Mesodermal cell (in vitro differentiated cells): ENCODE data around the gene CIDEA.

ENCODE experiments used
- H3K27ac ChIP-seq: 2 replicates; pipeline ENCODE4 v1.7.0; 2013; ENCODE audit warnings: mild to moderate bottlenecking, low read depth, low read length, moderate library complexity; ENCODE audit not compliant: severe bottlenecking
- H3K36me3 ChIP-seq: 2 replicates; pipeline ENCODE4 v1.7.1; 2013; ENCODE audit warnings: mild to moderate bottlenecking, low read length, moderate library complexity; ENCODE audit not compliant: control insufficient read depth, insufficient read depth
- H3K4me1 ChIP-seq: one replicate; pipeline ENCODE4 v1.7.1; 2013; ENCODE audit warnings: mild to moderate bottlenecking, low read length; ENCODE audit not compliant: insufficient read depth, control insufficient read depth, poor library complexity, severe bottlenecking
- H3K4me3 ChIP-seq: 2 replicates; pipeline ENCODE4 v1.7.0; 2013; ENCODE audit warnings: low read length, control low read depth, mild to moderate bottlenecking; ENCODE audit not compliant: insufficient read depth, poor library complexity, severe bottlenecking; ENCODE audit errors: extremely low read depth
- H3K9me3 ChIP-seq: 2 replicates; pipeline ENCODE4 v1.7.1; 2013; ENCODE audit warnings: mild to moderate bottlenecking, low read length, moderate library complexity; ENCODE audit not compliant: control insufficient read depth
- WGBS, 2 experiments: methylation state at CpG; one replicate each; pipeline ENCODE4 v1.1.5; 2013; ENCODE audit warnings: missing lambda C conversion rate in 2 of 2; ENCODE audit not compliant: insufficient coverage in 2 of 2; 5-methylcytosine and 5-hydroxymethylcytosine counted together

Gene CIDEA

GRCh38 chr18:12309683-12310198 is 55.6 kb downstream of the CIDEA start:
- H3K27ac ChIP-seq, result no peak overlapping the region

GRCh38 chr18:12310762-12311161 is 56.6 kb downstream of the CIDEA start:
- peaks cover 66% of the 10 kb centered on the region for H3K36me3 ChIP-seq
- WGBS, 2 experiments, result 99 to 100% methylated on average over 1 to 6 of the region's 6 CpGs
- H3K4me3 ChIP-seq, result peak overlapping the region; percentile 8
- peaks cover 22% of the 10 kb centered on the region for H3K9me3 ChIP-seq
- H3K4me1 ChIP-seq, result peaks cover 37% of the 10 kb centered on the region
- H3K27ac ChIP-seq, result no peak overlapping the region

More at GRCh38 chr18:12309683-12310198, 55.6 kb downstream of the CIDEA start:
- Histone ChIP-seq H3K36me3 (peaks cover 58% of the 10 kb centered on the region), H3K9me3 (peaks cover 22% of the 10 kb centered on the region), H3K4me3 (peak overlapping the region; percentile 82), H3K4me1 (peaks cover 36% of the 10 kb centered on the region)
- WGBS, 2 experiments, result 72 to 75% methylated on average over 5 to 6 of the region's 7 CpGs

GRCh38 chr18:12312976-12313375 is 58.8 kb downstream of the CIDEA start:
- Histone ChIP-seq H3K27ac (no peak overlapping the region), H3K9me3 (peaks cover 22% of the 10 kb centered on the region), H3K36me3 (peaks cover 88% of the 10 kb centered on the region), H3K4me3 (no peak overlapping the region), H3K4me1 (peaks cover 29% of the 10 kb centered on the region)

GRCh38 chr18:12313530-12314245 is 59.5 kb downstream of the CIDEA start:
- H3K9me3 ChIP-seq, result peaks cover 22% of the 10 kb centered on the region
- H3K36me3 ChIP-seq, result peaks cover 95% of the 10 kb centered on the region
- H3K4me1 ChIP-seq, result peaks cover 29% of the 10 kb centered on the region
- WGBS, 2 experiments, result 76 to 83% methylated on average over 3 to 4 of the region's 5 CpGs
- H3K4me3 ChIP-seq, result no peak overlapping the region
- peak overlapping the region; percentile 26 for H3K27ac ChIP-seq

GRCh38 chr18:12314591-12315305 is 60.6 kb downstream of the CIDEA start:
- Histone ChIP-seq H3K27ac (no peak overlapping the region), H3K9me3 (peaks cover 20% of the 10 kb centered on the region), H3K36me3 (peaks cover 96% of the 10 kb centered on the region), H3K4me1 (peaks cover 25% of the 10 kb centered on the region), H3K4me3 (no peak overlapping the region)
- no CpG with 5 or more reads among the region's 1 CpG for WGBS, 2 experiments

GRCh38 chr18:12315490-12315889 is 61.3 kb downstream of the CIDEA start:
- Histone ChIP-seq H3K27ac (no peak overlapping the region), H3K4me1 (peaks cover 19% of the 10 kb centered on the region), H3K4me3 (no peak overlapping the region), H3K9me3 (peaks cover 15% of the 10 kb centered on the region), H3K36me3 (peaks cover 96% of the 10 kb centered on the region)
- 71 to 91% methylated on average over 6 to 7 of the region's 10 CpGs for WGBS, 2 experiments

GRCh38 chr18:12315911-12316310 is 61.8 kb downstream of the CIDEA start:
- Histone ChIP-seq H3K9me3 (peaks cover 11% of the 10 kb centered on the region), H3K4me3 (no peak overlapping the region), H3K36me3 (peaks cover 96% of the 10 kb centered on the region), H3K27ac (no peak overlapping the region), H3K4me1 (peaks cover 18% of the 10 kb centered on the region)
- 95 to 98% methylated on average over 5 of the region's 5 CpGs for WGBS, 2 experiments

- no peak overlapping the region for H3K4me3 ChIP-seq
- H3K9me3 ChIP-seq, result no peaks in the 10 kb centered on the region
- H3K27ac ChIP-seq, result peak overlapping the region; percentile 53
- 89 to 94% methylated on average over 5 of the region's 6 CpGs for WGBS, 2 experiments
- peaks cover 93% of the 10 kb centered on the region for H3K36me3 ChIP-seq
- peaks cover 18% of the 10 kb centered on the region for H3K4me1 ChIP-seq
Measured at GRCh38 chr18:12317664-12318333, 63.6 kb downstream of the CIDEA start.

- Histone ChIP-seq H3K9me3 (no peaks in the 10 kb centered on the region), H3K36me3 (peaks cover 93% of the 10 kb centered on the region), H3K4me1 (peaks cover 15% of the 10 kb centered on the region), H3K27ac (no peak overlapping the region), H3K4me3 (no peak overlapping the region)
- WGBS, 2 experiments, result 63% methylated on average over 5 of the region's 5 CpGs
Measured at GRCh38 chr18:12318334-12318697, 64.2 kb downstream of the CIDEA start.

GRCh38 chr18:12318857-12319256 is 64.7 kb downstream of the CIDEA start:
- no CpG with 5 or more reads among the region's 5 CpGs for WGBS, 2 experiments
- Histone ChIP-seq H3K9me3 (no peaks in the 10 kb centered on the region), H3K27ac (no peak overlapping the region), H3K4me3 (no peak overlapping the region), H3K4me1 (peaks cover 11% of the 10 kb centered on the region), H3K36me3 (peaks cover 93% of the 10 kb centered on the region)
